ENCODE data around the gene PLLP. TPM values are rescaled to one million over a fixed set of nuclear protein-coding genes. Genes with fewer than 3 reads are reported as not detected.

Gene PLLP
- total RNA-seq, 1 experiment from 2014 or later, result 0.72 TPM

DNA sequence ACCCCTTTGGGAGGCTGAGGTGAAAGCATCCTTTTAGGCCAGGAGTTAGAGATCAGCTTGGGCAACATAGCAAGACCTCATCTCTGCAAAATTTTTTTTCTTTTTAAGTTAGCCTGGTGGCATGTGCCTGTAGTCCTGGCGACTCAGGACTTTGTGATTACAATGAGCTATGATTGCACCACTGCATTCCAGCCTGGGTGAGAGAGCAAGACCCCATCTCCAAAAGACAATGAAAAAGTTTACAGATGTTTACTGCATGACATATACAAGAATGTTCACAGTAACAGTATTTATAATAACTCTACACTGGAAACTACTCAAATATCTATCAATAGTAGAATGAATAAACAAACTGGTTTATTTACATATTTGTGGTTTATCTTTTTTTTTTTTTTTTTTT is 41.0 kb upstream of the PLLP start:
- no TSS peak for BruUV-seq (replicated peaks)
- Histone ChIP-seq H3K4me1 (ENCODE audit: control insufficient read depth, insufficient read depth, low read length) (no peaks in the 10 kb centered on the region), H3K27ac (ENCODE audit: low read length) (no peak overlapping the region), H3K4me3 (ENCODE audit: low read depth in 2 of 2, low read length in 2 of 2) (no peak overlapping the region), H3K27me3 (ENCODE audit: control insufficient read depth, insufficient read depth, low read length) (no peaks in the 10 kb centered on the region), H3K36me3 (ENCODE audit: control insufficient read depth, insufficient read depth, low read length) (no peaks in the 10 kb centered on the region), H3K9me3 (ENCODE audit: control insufficient read depth, insufficient read depth, low read depth, low read length) (no peaks in the 10 kb centered on the region)
- ChIA-PET CTCF (no interaction called here), POLR2A (no interaction called here)
- peak; percentile 62; the same call in 1 of the 2 replicates for ATAC-seq
- no peak for DNase-seq (ENCODE audit: low read depth, low spot score)
- intact Hi-C loops (cut with micrococcal nuclease; ENCODE audit: unreplicated experiment), result no loop called here
- in situ Hi-C loops (cut with HindIII; ENCODE audit: low pct_unique_long_range_greater_than_20kb, low sequenced_read_pairs), result no loop called here
- TF ChIP-seq SIN3A (IDR thresholded peaks at IDR 0.05; ENCODE audit: borderline replicate concordance, insufficient read depth, low read depth, low read length), result no peak
- TF ChIP-seq, protein P1, sequence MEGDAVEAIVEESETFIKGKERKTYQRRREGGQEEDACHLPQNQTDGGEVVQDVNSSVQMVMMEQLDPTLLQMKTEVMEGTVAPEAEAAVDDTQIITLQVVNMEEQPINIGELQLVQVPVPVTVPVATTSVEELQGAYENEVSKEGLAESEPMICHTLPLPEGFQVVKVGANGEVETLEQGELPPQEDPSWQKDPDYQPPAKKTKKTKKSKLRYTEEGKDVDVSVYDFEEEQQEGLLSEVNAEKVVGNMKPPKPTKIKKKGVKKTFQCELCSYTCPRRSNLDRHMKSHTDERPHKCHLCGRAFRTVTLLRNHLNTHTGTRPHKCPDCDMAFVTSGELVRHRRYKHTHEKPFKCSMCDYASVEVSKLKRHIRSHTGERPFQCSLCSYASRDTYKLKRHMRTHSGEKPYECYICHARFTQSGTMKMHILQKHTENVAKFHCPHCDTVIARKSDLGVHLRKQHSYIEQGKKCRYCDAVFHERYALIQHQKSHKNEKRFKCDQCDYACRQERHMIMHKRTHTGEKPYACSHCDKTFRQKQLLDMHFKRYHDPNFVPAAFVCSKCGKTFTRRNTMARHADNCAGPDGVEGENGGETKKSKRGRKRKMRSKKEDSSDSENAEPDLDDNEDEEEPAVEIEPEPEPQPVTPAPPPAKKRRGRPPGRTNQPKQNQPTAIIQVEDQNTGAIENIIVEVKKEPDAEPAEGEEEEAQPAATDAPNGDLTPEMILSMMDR (IDR thresholded peaks at IDR 0.05), result no peak
- TF ChIP-seq TCF7L2 (IDR thresholded peaks at IDR 0.05; ENCODE audit: low read depth, low read length), result no peak
- TF ChIP-seq POLR2AphosphoS5 (IDR thresholded peaks at IDR 0.05; ENCODE audit: low read depth, low read length), result no peak
- TF ChIP-seq REST (IDR thresholded peaks at IDR 0.05; ENCODE audit: insufficient read depth in 1 of 2, low read depth in 2 of 2, low read length in 1 of 2), result no peak

- in situ Hi-C loops (cut with HindIII; ENCODE audit: low pct_unique_long_range_greater_than_20kb, low sequenced_read_pairs), result no loop called here
- intact Hi-C loops (cut with micrococcal nuclease; ENCODE audit: unreplicated experiment), result no loop called here
- H3K36me3 ChIP-seq (ENCODE audit: control insufficient read depth, insufficient read depth, low read length), result no peaks in the 10 kb centered on the region
Observed at GRCh38 chr16:57324749-57325148, 40.3 kb upstream of the PLLP start.

More at GRCh38 chr16:57324749-57325148, 40.3 kb upstream of the PLLP start:
- no peak overlapping the region for H3K27ac ChIP-seq (ENCODE audit: low read length)
- ChIA-PET POLR2A (no interaction called here), CTCF (no interaction called here)
- no peaks in the 10 kb centered on the region for H3K9me3 ChIP-seq (ENCODE audit: control insufficient read depth, insufficient read depth, low read depth, low read length)
- ATAC-seq (no peak), DNase-seq (ENCODE audit: low read depth, low spot score) (no peak)
- no peak overlapping the region for H3K4me3 ChIP-seq (ENCODE audit: low read depth in 2 of 2, low read length in 2 of 2)
- no peaks in the 10 kb centered on the region for H3K27me3 ChIP-seq (ENCODE audit: control insufficient read depth, insufficient read depth, low read length)
- no peaks in the 10 kb centered on the region for H3K4me1 ChIP-seq (ENCODE audit: control insufficient read depth, insufficient read depth, low read length)
- no TSS peak for BruUV-seq (replicated peaks)
- TF ChIP-seq POLR2AphosphoS5 (IDR thresholded peaks at IDR 0.05; ENCODE audit: low read depth, low read length) (no peak), SIN3A (IDR thresholded peaks at IDR 0.05; ENCODE audit: borderline replicate concordance, insufficient read depth, low read depth, low read length) (no peak), REST (IDR thresholded peaks at IDR 0.05; ENCODE audit: insufficient read depth in 1 of 2, low read depth in 2 of 2, low read length in 1 of 2) (no peak), TCF7L2 (IDR thresholded peaks at IDR 0.05; ENCODE audit: low read depth, low read length) (no peak)
- TF ChIP-seq, protein P1 (IDR thresholded peaks at IDR 0.05), result no peak
